GM12801 (cell line): ENCODE measurements around the gene MRPL14.

Experiments
- TF ChIP-seq, protein P1 (sequence below): IDR thresholded peaks from one replicate; pipeline ENCODE4 v1.5.1; 2011; ENCODE audit warnings: control low read depth; ENCODE audit not compliant: insufficient read length; ENCODE audit errors: extremely low read depth

The MRPL14 gene

GRCh38 chr6:44166591-44167184 lies 39.4 kb upstream of the MRPL14 start:
- TF ChIP-seq, protein P1, sequence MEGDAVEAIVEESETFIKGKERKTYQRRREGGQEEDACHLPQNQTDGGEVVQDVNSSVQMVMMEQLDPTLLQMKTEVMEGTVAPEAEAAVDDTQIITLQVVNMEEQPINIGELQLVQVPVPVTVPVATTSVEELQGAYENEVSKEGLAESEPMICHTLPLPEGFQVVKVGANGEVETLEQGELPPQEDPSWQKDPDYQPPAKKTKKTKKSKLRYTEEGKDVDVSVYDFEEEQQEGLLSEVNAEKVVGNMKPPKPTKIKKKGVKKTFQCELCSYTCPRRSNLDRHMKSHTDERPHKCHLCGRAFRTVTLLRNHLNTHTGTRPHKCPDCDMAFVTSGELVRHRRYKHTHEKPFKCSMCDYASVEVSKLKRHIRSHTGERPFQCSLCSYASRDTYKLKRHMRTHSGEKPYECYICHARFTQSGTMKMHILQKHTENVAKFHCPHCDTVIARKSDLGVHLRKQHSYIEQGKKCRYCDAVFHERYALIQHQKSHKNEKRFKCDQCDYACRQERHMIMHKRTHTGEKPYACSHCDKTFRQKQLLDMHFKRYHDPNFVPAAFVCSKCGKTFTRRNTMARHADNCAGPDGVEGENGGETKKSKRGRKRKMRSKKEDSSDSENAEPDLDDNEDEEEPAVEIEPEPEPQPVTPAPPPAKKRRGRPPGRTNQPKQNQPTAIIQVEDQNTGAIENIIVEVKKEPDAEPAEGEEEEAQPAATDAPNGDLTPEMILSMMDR: no peak

GRCh38 chr6:44166116-44166515 lies 38.9 kb upstream of the MRPL14 start:
- TF ChIP-seq, protein P1: no peak

- TF ChIP-seq, protein P1: no peak
Measured at GRCh38 chr6:44162876-44163625, 35.8 kb upstream of the MRPL14 start.

- TF ChIP-seq, protein P1: no peak
Measured at GRCh38 chr6:44161997-44162338, 34.7 kb upstream of the MRPL14 start.

DNA sequence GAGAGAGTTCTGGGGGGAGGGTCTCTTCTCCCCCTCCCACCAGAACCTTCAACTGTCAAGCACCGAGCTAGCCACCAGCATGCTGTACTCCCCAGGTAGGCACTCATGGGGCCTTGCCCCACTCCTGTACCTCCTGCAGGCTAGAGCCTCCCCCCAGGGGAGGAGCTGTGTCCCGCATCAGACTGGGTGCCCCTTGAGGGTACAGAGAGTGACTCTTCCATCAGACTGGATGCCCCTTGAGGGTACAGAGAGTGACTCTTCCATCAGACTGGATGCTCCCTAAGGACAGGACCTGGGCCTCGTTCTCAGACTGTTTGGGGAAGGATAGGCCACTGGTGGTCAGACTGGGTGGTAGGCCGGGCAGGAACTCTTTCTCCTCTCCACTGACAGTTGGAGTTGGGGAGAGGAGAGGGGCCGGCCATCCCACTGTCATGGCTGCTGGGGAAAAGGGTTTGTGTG lies 31.5 kb upstream of the MRPL14 start, which contains the start of gene CAPN11:
Gene CAPN11, plus strand, starts transcription at position 51 of the 459 bp plus-strand sequence. Its CDS starts 29 bp downstream, at position 80.
- TF ChIP-seq, protein P1: no peak

DNA sequence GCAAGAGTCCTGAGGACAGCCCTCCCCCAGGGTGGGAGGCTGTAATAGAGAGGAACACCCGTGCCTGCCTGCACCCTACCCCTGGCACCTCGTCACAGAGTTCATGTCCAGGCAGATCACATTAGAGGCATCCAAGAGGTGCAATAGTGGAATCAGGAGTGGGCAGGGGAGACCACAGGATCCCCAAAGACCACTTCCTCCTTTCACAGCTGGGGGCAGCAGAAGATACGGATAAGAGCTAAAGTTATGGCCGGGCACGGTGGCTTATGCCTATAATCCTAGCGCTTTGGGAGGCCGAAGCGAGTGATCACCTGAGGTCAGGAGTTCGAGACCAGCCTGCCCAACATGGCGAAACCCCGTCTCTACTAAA lies 29.9 kb upstream of the MRPL14 start:
- TF ChIP-seq, protein P1: no peak

GRCh38 chr6:44156494-44157151 lies 29.4 kb upstream of the MRPL14 start:
- TF ChIP-seq, protein P1: no peak
